ENCODE measurements around the gene TENM4. TPM values are rescaled to one million over a fixed set of nuclear protein-coding genes. Genes with fewer than 3 reads are reported as not detected.

The TENM4 gene
- total RNA-seq, 1 donor from 2014 or later: 5.1 TPM

DNA sequence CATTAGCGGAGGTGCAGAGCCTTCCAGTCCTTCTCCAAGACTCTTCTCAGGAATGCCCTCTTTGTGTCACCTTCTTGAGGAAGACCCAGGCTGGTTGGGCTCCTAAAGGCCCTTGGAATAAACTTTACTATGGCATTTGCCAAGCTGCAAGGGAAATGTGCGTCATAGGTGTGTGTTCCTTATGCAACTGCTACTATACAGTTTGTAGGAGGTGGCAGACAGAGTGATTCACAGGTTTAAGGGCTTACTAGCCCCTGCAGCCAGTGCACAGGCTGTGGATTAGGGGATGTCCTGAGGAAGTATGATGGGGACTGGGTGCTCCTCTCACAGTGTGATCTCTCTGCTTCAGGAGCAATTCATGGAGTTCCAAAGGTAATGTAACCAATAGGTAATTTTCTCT lies 74.6 kb downstream of the TENM4 start:
- no peak overlapping the region for H3K4me3 ChIP-seq
- H3K36me3 ChIP-seq: no peaks in the 10 kb centered on the region
- no peak for TF ChIP-seq EZH2phosphoT487 (IDR thresholded peaks at IDR 0.05)
- no peak overlapping the region for H3K27ac Mint-ChIP-seq
- H3K4me1 Mint-ChIP-seq: peaks cover 16% of the 10 kb centered on the region
- no peaks in the 10 kb centered on the region for H3K9me3 ChIP-seq (ENCODE audit: low read depth)
- no peak overlapping the region for H2AFZ ChIP-seq (replicated peaks)
- no peaks in the 10 kb centered on the region for H4K20me1 ChIP-seq (ENCODE audit: low read depth)
- no peak overlapping the region for H3K27ac ChIP-seq
- no peaks in the 10 kb centered on the region for H3K9me3 Mint-ChIP-seq
- no peaks in the 10 kb centered on the region for H3F3A ChIP-seq (ENCODE audit: low read depth)
- H3K36me3 Mint-ChIP-seq: no peaks in the 10 kb centered on the region
- H3K9ac ChIP-seq: no peak overlapping the region
- H3K27me3 Mint-ChIP-seq (ENCODE audit: insufficient read depth, low read depth): peaks cover 2% of the 10 kb centered on the region
- H3K4me1 ChIP-seq: peaks cover 11% of the 10 kb centered on the region
- no peaks in the 10 kb centered on the region for H3K79me2 ChIP-seq (ENCODE audit: low read depth)
- DNase-seq (ENCODE audit: low spot score): no peak
- H3K4me3 Mint-ChIP-seq: no peak overlapping the region
- no peaks in the 10 kb centered on the region for H3K27me3 ChIP-seq
- no peak overlapping the region for H3K4me2 ChIP-seq

DNA sequence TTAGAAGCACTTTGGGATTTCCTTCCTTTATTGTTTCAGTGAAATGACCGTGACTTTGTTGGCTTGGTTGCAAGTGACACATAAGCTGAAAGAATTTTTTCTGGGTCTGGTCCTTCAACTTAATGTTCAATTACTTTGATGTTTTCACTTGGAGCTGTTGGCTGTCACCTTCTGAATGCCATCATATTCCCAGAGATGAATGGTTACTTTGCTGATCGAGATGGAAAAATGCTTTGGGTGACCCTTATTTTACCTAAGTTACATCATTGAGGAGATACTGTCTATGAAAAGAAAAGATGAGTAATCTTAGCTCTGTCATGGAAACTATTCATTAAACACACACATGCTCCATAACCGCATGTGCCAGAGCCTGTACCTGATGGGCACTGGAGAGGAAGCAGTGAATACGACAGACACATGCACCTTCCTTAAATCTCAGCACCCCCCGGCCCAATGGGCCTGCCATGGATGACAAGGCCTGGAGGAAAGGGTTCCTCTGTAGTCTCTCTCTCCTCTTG lies 76.9 kb downstream of the TENM4 start:
- Mint-ChIP-seq H3K4me3 (no peak overlapping the region), H3K9me3 (no peaks in the 10 kb centered on the region), H3K27ac (no peak overlapping the region), H3K4me1 (peaks cover 10% of the 10 kb centered on the region), H3K36me3 (no peaks in the 10 kb centered on the region), H3K27me3 (ENCODE audit: insufficient read depth, low read depth) (no peaks in the 10 kb centered on the region)
- H4K20me1 ChIP-seq (ENCODE audit: low read depth): no peaks in the 10 kb centered on the region
- H3K9me3 ChIP-seq (ENCODE audit: low read depth): no peaks in the 10 kb centered on the region
- no peaks in the 10 kb centered on the region for H3K79me2 ChIP-seq (ENCODE audit: low read depth)
- no peaks in the 10 kb centered on the region for H3K36me3 ChIP-seq
- no peak overlapping the region for H3K4me3 ChIP-seq
- H3K4me1 ChIP-seq: peaks cover 8% of the 10 kb centered on the region
- no peaks in the 10 kb centered on the region for H3F3A ChIP-seq (ENCODE audit: low read depth)
- no peak for TF ChIP-seq EZH2phosphoT487 (IDR thresholded peaks at IDR 0.05)
- no peak for TF ChIP-seq EZH2 (IDR thresholded peaks at IDR 0.05)
- TF ChIP-seq, protein P1, sequence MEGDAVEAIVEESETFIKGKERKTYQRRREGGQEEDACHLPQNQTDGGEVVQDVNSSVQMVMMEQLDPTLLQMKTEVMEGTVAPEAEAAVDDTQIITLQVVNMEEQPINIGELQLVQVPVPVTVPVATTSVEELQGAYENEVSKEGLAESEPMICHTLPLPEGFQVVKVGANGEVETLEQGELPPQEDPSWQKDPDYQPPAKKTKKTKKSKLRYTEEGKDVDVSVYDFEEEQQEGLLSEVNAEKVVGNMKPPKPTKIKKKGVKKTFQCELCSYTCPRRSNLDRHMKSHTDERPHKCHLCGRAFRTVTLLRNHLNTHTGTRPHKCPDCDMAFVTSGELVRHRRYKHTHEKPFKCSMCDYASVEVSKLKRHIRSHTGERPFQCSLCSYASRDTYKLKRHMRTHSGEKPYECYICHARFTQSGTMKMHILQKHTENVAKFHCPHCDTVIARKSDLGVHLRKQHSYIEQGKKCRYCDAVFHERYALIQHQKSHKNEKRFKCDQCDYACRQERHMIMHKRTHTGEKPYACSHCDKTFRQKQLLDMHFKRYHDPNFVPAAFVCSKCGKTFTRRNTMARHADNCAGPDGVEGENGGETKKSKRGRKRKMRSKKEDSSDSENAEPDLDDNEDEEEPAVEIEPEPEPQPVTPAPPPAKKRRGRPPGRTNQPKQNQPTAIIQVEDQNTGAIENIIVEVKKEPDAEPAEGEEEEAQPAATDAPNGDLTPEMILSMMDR (IDR thresholded peaks at IDR 0.05): no peak
- H3K9ac ChIP-seq: no peak overlapping the region
- no peak overlapping the region for H3K4me2 ChIP-seq
- H3K27me3 ChIP-seq: no peaks in the 10 kb centered on the region
- H2AFZ ChIP-seq (replicated peaks): no peak overlapping the region
- no peak for DNase-seq (ENCODE audit: low spot score)
- no peak overlapping the region for H3K27ac ChIP-seq

DNA sequence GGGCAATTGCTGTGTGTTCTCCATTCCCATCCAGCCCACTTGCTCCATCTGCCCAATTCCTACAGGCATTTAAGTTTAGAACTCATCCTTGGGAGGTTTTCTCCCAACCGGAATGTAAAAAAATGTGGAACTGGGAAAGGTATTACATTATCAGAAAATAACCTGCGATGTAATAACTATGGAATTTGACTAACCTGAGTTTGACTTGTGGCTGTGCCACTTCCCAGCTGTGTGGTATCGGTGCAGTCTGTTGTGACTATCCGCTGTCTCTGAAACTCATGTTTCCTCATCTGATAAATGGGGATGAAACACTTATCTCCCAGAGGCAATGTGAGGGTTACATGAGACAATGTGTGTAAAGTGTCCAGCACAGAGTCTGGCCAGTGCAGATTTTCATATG lies 77.6 kb downstream of the TENM4 start:
- H3K36me3 Mint-ChIP-seq: no peaks in the 10 kb centered on the region
- H3K27ac Mint-ChIP-seq: no peak overlapping the region
- H3K4me2 ChIP-seq: no peak overlapping the region
- H3K4me1 ChIP-seq: peaks cover 7% of the 10 kb centered on the region
- no peak overlapping the region for H3K9ac ChIP-seq
- no peak overlapping the region for H3K4me3 ChIP-seq
- no peaks in the 10 kb centered on the region for H3K27me3 ChIP-seq
- no peaks in the 10 kb centered on the region for H3K79me2 ChIP-seq (ENCODE audit: low read depth)
- H3K4me1 Mint-ChIP-seq: peaks cover 8% of the 10 kb centered on the region
- no peak for TF ChIP-seq EZH2phosphoT487 (IDR thresholded peaks at IDR 0.05)
- TF ChIP-seq EZH2 (IDR thresholded peaks at IDR 0.05): no peak
- TF ChIP-seq, protein P1 (IDR thresholded peaks at IDR 0.05): no peak
- H4K20me1 ChIP-seq (ENCODE audit: low read depth): no peaks in the 10 kb centered on the region
- H3K27ac ChIP-seq: no peak overlapping the region
- no peaks in the 10 kb centered on the region for H3K9me3 ChIP-seq (ENCODE audit: low read depth)
- H3K36me3 ChIP-seq: no peaks in the 10 kb centered on the region
- H3K4me3 Mint-ChIP-seq: no peak overlapping the region
- no peak overlapping the region for H2AFZ ChIP-seq (replicated peaks)
- H3F3A ChIP-seq (ENCODE audit: low read depth): no peaks in the 10 kb centered on the region
- H3K9me3 Mint-ChIP-seq: no peaks in the 10 kb centered on the region
- no peak for DNase-seq (ENCODE audit: low spot score)
- no peaks in the 10 kb centered on the region for H3K27me3 Mint-ChIP-seq (ENCODE audit: insufficient read depth, low read depth)

DNA sequence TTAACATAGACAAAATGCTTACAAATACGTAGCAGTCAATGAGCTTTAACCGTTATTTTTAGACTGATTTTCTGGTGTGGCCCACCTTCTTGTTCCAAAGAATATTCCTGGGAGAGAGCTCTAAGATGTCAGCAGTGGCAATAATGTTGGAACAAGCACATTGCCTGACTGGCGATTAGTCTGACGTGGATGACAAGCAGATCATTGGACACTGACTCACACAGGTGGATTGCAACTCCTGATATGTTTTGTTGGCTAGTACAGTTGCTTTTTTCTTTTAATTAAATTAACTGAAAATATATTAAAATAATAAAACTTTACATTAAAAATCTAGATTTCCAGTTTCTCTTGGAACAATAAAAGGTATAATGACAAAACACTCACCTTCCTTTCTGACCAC lies 78.0 kb downstream of the TENM4 start:
- no peak for TF ChIP-seq EZH2phosphoT487 (IDR thresholded peaks at IDR 0.05)
- TF ChIP-seq, protein P1 (IDR thresholded peaks at IDR 0.05): no peak
- TF ChIP-seq EZH2 (IDR thresholded peaks at IDR 0.05): no peak
- Histone ChIP-seq H2AFZ (replicated peaks) (no peak overlapping the region), H3K4me1 (peaks cover 7% of the 10 kb centered on the region), H3F3A (ENCODE audit: low read depth) (no peaks in the 10 kb centered on the region), H3K4me2 (no peak overlapping the region), H3K9me3 (ENCODE audit: low read depth) (no peaks in the 10 kb centered on the region), H3K9ac (no peak overlapping the region), H3K27me3 (no peaks in the 10 kb centered on the region), H3K27ac (no peak overlapping the region), H4K20me1 (ENCODE audit: low read depth) (no peaks in the 10 kb centered on the region), H3K36me3 (no peaks in the 10 kb centered on the region), H3K4me3 (no peak overlapping the region), H3K79me2 (ENCODE audit: low read depth) (no peaks in the 10 kb centered on the region)
- DNase-seq (ENCODE audit: low spot score): no peak
- Mint-ChIP-seq H3K27ac (no peak overlapping the region), H3K27me3 (ENCODE audit: insufficient read depth, low read depth) (no peaks in the 10 kb centered on the region), H3K4me3 (no peak overlapping the region), H3K4me1 (peaks cover 8% of the 10 kb centered on the region), H3K9me3 (no peaks in the 10 kb centered on the region), H3K36me3 (no peaks in the 10 kb centered on the region)

Data from neural progenitor cell (in vitro differentiated cells).